GF-D8 (cell line): ENCODE results near the gene INAFM2.

Experiments
- DNase-seq: peaks from one replicate; lab custom pipeline; 2025; lab: John Stamatoyannopoulos, UW

The INAFM2 gene

GRCh38 chr15:40329804-40330203, 6.3 kb downstream of the INAFM2 start:
- no peak for DNase-seq

GRCh38 chr15:40330368-40330836, 6.9 kb downstream of the INAFM2 start:
- no peak for DNase-seq

GRCh38 chr15:40331026-40331425, 7.5 kb downstream of the INAFM2 start:
- no peak for DNase-seq

- DNase-seq, result no peak
Observed at GRCh38 chr15:40331637-40332036, 8.1 kb downstream of the INAFM2 start.

GRCh38 chr15:40332113-40332781, 8.8 kb downstream of the INAFM2 start:
- no peak for DNase-seq

GRCh38 chr15:40333922-40334492, 10.5 kb downstream of the INAFM2 start:
- DNase-seq, result peak; percentile 93

- DNase-seq, result no peak
Observed at GRCh38 chr15:40334541-40334940, 11.0 kb downstream of the INAFM2 start.

- DNase-seq, result no peak
Observed at GRCh38 chr15:40334941-40335795, 11.7 kb downstream of the INAFM2 start.

- DNase-seq, result no peak
Observed at GRCh38 chr15:40335938-40336743, 12.6 kb downstream of the INAFM2 start.

- no peak for DNase-seq
Observed at GRCh38 chr15:40336744-40337122, 13.2 kb downstream of the INAFM2 start.

- DNase-seq, result no peak
Observed at GRCh38 chr15:40337597-40337996, 14.1 kb downstream of the INAFM2 start.

- DNase-seq, result peak; percentile 32
Observed at GRCh38 chr15:40338041-40338657, 14.7 kb downstream of the INAFM2 start.

- DNase-seq, result no peak
Observed at GRCh38 chr15:40338921-40339620, 15.6 kb downstream of the INAFM2 start.

GRCh38 chr15:40339621-40339945, 16.1 kb downstream of the INAFM2 start:
- no peak for DNase-seq

GRCh38 chr15:40340038-40340739, 16.7 kb downstream of the INAFM2 start:
- no peak for DNase-seq

- no peak for DNase-seq
Observed at GRCh38 chr15:40340740-40341400, 17.4 kb downstream of the INAFM2 start, which contains the start of gene CCDC9B. TSS of gene CCDC9B (minus strand) at chr15:40340939. CDS start at chr15:40340819, 120 bp downstream.

GRCh38 chr15:40342416-40343320, 19.2 kb downstream of the INAFM2 start:
- DNase-seq, result no peak

GRCh38 chr15:40343512-40343911, 20.0 kb downstream of the INAFM2 start:
- DNase-seq, result no peak

- DNase-seq, result no peak
Observed at GRCh38 chr15:40344217-40344616, 20.7 kb downstream of the INAFM2 start.
